ENCODE results near the gene DGCR6L.
"Not testable (repeated sequence)": the region's sequence is repeated elsewhere in the genome, so short reads cannot be mapped to it uniquely, and the experiment has no call there.

The DGCR6L gene

GRCh38 chr22:20307448-20308447, 12.1 kb downstream of the DGCR6L start:
- DNase-seq, result not testable (repeated sequence)

GRCh38 chr22:20306646-20307447, 13.0 kb downstream of the DGCR6L start:
- DNase-seq, result not testable (repeated sequence)

GRCh38 chr22:20305894-20306645, 13.8 kb downstream of the DGCR6L start:
- DNase-seq, result no peak

GRCh38 chr22:20305230-20305893, 14.5 kb downstream of the DGCR6L start:
- DNase-seq, result not testable (repeated sequence)

GRCh38 chr22:20304646-20305045, 15.2 kb downstream of the DGCR6L start:
- no peak for DNase-seq

- DNase-seq, result not testable (repeated sequence)
Observed at GRCh38 chr22:20303229-20303534, 16.7 kb downstream of the DGCR6L start.

GRCh38 chr22:20302438-20303228, 17.2 kb downstream of the DGCR6L start:
- no peak for DNase-seq

GRCh38 chr22:20299746-20300136, 20.1 kb downstream of the DGCR6L start:
- no peak for DNase-seq

- DNase-seq, result peak; percentile 70 to 82
Observed at GRCh38 chr22:20298803-20299745, 20.8 kb downstream of the DGCR6L start.

GRCh38 chr22:20298110-20298802, 21.6 kb downstream of the DGCR6L start:
- DNase-seq, result no peak

GRCh38 chr22:20297414-20298109, 22.3 kb downstream of the DGCR6L start:
- DNase-seq, result no peak

- no peak for DNase-seq
Observed at GRCh38 chr22:20296598-20296997, 23.3 kb downstream of the DGCR6L start.

GRCh38 chr22:20295262-20296064, 24.4 kb downstream of the DGCR6L start:
- no peak for DNase-seq

- DNase-seq, result no peak
Observed at GRCh38 chr22:20292673-20293232, 27.1 kb downstream of the DGCR6L start.

- DNase-seq, result no peak
Observed at GRCh38 chr22:20292108-20292507, 27.8 kb downstream of the DGCR6L start.

- DNase-seq, result no peak
Observed at GRCh38 chr22:20291604-20292063, 28.2 kb downstream of the DGCR6L start.

GRCh38 chr22:20291249-20291586, 28.6 kb downstream of the DGCR6L start:
- DNase-seq, result no peak

Data from inflammatory macrophage treated with lipopolysaccharide for 1 hour (primary cell).